HepG2 (cell line): ENCODE results near the gene NEMF. TPM values are rescaled to one million over a fixed set of nuclear protein-coding genes. Genes with fewer than 3 reads are reported as not detected.

Experiments used
- CEBPZ ChIP-seq: IDR thresholded peaks from 2 replicates; pipeline ENCODE4 v1.6.1; 2012; ENCODE audit warnings: low read length, improper control_type of control experiment
- DRAP1 ChIP-seq: IDR thresholded peaks from 2 replicates; pipeline ENCODE4 v1.6.1; 2016; ENCODE audit warnings: missing genetic modification reagents, missing compliant biosample characterization
- GPN1 ChIP-seq: sonication (generic); formaldehyde crosslinking; IDR thresholded peaks from 2 replicates; pipeline ENCODE4 v1.5.1; 2020; ENCODE audit warnings: missing genetic modification reagents, borderline replicate concordance
- HDAC1 ChIP-seq: sonication (generic); formaldehyde crosslinking; IDR thresholded peaks from 2 replicates; pipeline ENCODE4 v1.5.1; 2020; ENCODE audit warnings: mild to moderate bottlenecking, missing genetic modification reagents
- HNF4G ChIP-seq, 2 experiments: sonication (generic) in 1 of 2; formaldehyde crosslinking in 1 of 2; IDR thresholded peaks; 2 replicates each; pipeline versions ENCODE4 v1.4.0 to v1.6.1; 2011 to 2020; ENCODE audit warnings: borderline replicate concordance in 2 of 2, low read depth in 2 of 2, mild to moderate bottlenecking in 2 of 2, low read length in 1 of 2, missing genetic modification reagents in 1 of 2, moderate library complexity in 1 of 2
- ZBTB40 ChIP-seq, 2 experiments: fragments of 450-650 bp in 1 of 2; sonication (generic) in 1 of 2; formaldehyde crosslinking in 1 of 2; IDR thresholded peaks; 2 replicates each; pipeline versions ENCODE4 v1.6.1 to v1.8.0; 2016 to 2022; ENCODE audit warnings: antibody characterized with exemption in 1 of 2, mild to moderate bottlenecking in 1 of 2, missing genetic modification reagents in 1 of 2
- ZFP91 ChIP-seq: sonication (generic); formaldehyde crosslinking; IDR thresholded peaks from 2 replicates; pipeline ENCODE4 v1.9.0; 2022; ENCODE audit warnings: missing genetic modification reagents, mild to moderate bottlenecking, borderline replicate concordance
- ZNF740 ChIP-seq: sonication (generic); formaldehyde crosslinking; IDR thresholded peaks from 2 replicates; pipeline ENCODE4 v1.4.0; 2020; ENCODE audit warnings: missing genetic modification reagents
- ZSCAN25 ChIP-seq: sonication (generic); formaldehyde crosslinking; IDR thresholded peaks from 2 replicates; pipeline ENCODE4 v1.8.0; 2022; ENCODE audit warnings: mild to moderate bottlenecking, missing genetic modification reagents
- polyA plus RNA-seq, 8 experiments: library from polyadenylated mRNA; depleted of rRNA in 3 of 8; stranded (reverse) in 7 of 8; unstranded in 1 of 8; fragments of >200 nt; fragmentation: Illumina TruSeq in 4 of 8; extraction: Trizol in 4 of 8; gene quantifications; 2 replicates each; pipeline versions ENCODE4 v1.2.1 to v1.2.3, GENCODE V29; 2011 to 2016; ENCODE audit warnings: low read depth in 4 of 8, missing spikeins in 1 of 8, mixed read lengths in 1 of 8; ENCODE audit not compliant: insufficient read depth in 1 of 8
- total RNA-seq, 5 experiments: library from RNA; depleted of rRNA; stranded (reverse); fragments of >200 nt; fragmentation: Illumina TruSeq; extraction: Trizol; gene quantifications; 2 replicates each; pipeline ENCODE4 v1.2.3, GENCODE V29; 2016; ENCODE audit warnings: low read depth in 1 of 5

Gene NEMF
- total and polyA plus RNA-seq, 2 of the 13 experiments (the other 11 are each of a cell fraction or from before 2014, with no cell fraction given): 21.3 to 57.9 TPM

- TF ChIP-seq ZFP91 (CRISPR knock-in tag): peak; percentile 32
- no peak for TF ChIP-seq GPN1 (CRISPR knock-in tag)
- peak; percentile 80 for TF ChIP-seq HDAC1
- TF ChIP-seq CEBPZ: no peak
- TF ChIP-seq DRAP1 (CRISPR knock-in tag): peak; percentile 66
- TF ChIP-seq ZSCAN25 (CRISPR knock-in tag): no peak
- TF ChIP-seq HNF4G (IDR thresholded peaks at IDR 0.05; ENCODE audit: borderline replicate concordance, low read depth, low read length): peak; percentile 27; the same call in 1 of the 2 replicates
- 0 out of 2 replicates have a peak, but pooled peaks have one; percentile 15 for TF ChIP-seq HNF4G (CRISPR knock-in tag; IDR thresholded peaks at IDR 0.05; ENCODE audit: borderline replicate concordance, low read depth)
- 0 out of 2 replicates have a peak, but pooled peaks have one; percentile 27 for TF ChIP-seq ZNF740 (CRISPR knock-in tag)
- TF ChIP-seq ZBTB40 (IDR thresholded peaks at IDR 0.05): no peak
- 0 out of 2 replicates have a peak, but pooled peaks have one; percentile 28 for TF ChIP-seq ZBTB40 (CRISPR knock-in tag; IDR thresholded peaks at IDR 0.05)
These were observed 84.1 kb downstream of the NEMF start (continued) for GRCh38 chr14:49768301-49769121.
